PFSK-1 (cell line): Measurements from ENCODE around the gene RPS10.

Experiments used
- FOXP2 ChIP-seq: optimal IDR thresholded peaks from 2 replicates; pipeline ENCODE3; 2011; ENCODE audit warnings: borderline replicate concordance, control low read depth, inconsistent platforms; ENCODE audit not compliant: insufficient read depth; ENCODE audit errors: extremely low read length, extremely low read depth
- POLR2AphosphoS5 ChIP-seq: IDR thresholded peaks from 2 replicates; pipeline ENCODE4 v1.6.1; 2012; ENCODE audit warnings: low read depth, mild to moderate bottlenecking, control low read depth, low read length, moderate library complexity
- TF ChIP-seq, protein P1 (sequence below), 2 experiments: IDR thresholded peaks; 2 replicates each; pipeline versions ENCODE4 v1.6.1 to v1.8.0; 2011 to 2012; ENCODE audit warnings: low read depth in 2 of 2, low read length in 2 of 2, control low read depth in 1 of 2, inconsistent platforms in 1 of 2, mild to moderate bottlenecking in 1 of 2, moderate library complexity in 1 of 2; ENCODE audit not compliant: insufficient read depth in 1 of 2

DNA sequence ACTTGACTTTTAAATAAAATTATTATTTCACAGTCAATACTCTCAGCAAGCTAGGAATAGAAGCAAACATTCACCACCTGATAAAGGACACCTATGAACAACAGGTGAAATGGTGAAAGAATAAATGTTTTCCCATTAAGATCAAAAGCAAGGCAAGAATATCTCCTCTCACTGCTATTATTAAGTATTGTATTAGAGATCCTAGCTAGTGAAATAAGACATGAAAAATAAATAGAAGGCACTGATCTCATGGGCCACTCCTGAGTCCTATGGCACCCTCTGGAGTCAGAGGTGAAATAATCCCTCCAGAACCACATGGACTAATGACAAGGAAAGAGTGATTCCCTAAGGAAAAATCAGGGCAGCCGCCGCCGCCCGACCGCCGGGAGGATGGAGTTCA, 29.4 kb downstream of the RPS10 start:
- no peak for TF ChIP-seq POLR2AphosphoS5
- TF ChIP-seq, protein P1, sequence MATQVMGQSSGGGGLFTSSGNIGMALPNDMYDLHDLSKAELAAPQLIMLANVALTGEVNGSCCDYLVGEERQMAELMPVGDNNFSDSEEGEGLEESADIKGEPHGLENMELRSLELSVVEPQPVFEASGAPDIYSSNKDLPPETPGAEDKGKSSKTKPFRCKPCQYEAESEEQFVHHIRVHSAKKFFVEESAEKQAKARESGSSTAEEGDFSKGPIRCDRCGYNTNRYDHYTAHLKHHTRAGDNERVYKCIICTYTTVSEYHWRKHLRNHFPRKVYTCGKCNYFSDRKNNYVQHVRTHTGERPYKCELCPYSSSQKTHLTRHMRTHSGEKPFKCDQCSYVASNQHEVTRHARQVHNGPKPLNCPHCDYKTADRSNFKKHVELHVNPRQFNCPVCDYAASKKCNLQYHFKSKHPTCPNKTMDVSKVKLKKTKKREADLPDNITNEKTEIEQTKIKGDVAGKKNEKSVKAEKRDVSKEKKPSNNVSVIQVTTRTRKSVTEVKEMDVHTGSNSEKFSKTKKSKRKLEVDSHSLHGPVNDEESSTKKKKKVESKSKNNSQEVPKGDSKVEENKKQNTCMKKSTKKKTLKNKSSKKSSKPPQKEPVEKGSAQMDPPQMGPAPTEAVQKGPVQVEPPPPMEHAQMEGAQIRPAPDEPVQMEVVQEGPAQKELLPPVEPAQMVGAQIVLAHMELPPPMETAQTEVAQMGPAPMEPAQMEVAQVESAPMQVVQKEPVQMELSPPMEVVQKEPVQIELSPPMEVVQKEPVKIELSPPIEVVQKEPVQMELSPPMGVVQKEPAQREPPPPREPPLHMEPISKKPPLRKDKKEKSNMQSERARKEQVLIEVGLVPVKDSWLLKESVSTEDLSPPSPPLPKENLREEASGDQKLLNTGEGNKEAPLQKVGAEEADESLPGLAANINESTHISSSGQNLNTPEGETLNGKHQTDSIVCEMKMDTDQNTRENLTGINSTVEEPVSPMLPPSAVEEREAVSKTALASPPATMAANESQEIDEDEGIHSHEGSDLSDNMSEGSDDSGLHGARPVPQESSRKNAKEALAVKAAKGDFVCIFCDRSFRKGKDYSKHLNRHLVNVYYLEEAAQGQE (IDR thresholded peaks at IDR 0.05; ENCODE audit: insufficient read depth in 1 of 2, low read depth in 2 of 2, low read length in 2 of 2), result no peak
- TF ChIP-seq FOXP2, result no peak
